ENCODE measurements around the gene KLHDC7A.

DNA sequence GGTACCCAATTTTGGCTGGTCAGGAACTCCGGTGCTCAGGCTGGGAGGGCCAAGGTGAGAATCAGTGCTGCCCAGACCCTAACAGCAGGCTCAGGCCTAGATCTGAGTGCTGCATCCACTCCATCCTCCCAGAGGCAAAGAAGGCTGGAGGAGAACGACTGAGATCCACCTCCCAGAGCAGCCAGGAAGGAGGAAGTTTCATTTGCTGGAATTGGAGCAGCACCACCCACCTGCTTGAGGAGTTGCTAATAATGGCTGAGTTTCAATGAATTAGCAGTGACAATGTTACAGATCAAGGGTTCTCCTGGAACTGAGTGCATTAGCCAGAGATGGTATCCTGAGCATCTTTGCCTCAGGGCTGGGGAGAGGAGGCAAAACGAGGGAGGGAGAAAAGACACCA lies 46.7 kb upstream of the KLHDC7A start:
- TF ChIP-seq, protein P1, sequence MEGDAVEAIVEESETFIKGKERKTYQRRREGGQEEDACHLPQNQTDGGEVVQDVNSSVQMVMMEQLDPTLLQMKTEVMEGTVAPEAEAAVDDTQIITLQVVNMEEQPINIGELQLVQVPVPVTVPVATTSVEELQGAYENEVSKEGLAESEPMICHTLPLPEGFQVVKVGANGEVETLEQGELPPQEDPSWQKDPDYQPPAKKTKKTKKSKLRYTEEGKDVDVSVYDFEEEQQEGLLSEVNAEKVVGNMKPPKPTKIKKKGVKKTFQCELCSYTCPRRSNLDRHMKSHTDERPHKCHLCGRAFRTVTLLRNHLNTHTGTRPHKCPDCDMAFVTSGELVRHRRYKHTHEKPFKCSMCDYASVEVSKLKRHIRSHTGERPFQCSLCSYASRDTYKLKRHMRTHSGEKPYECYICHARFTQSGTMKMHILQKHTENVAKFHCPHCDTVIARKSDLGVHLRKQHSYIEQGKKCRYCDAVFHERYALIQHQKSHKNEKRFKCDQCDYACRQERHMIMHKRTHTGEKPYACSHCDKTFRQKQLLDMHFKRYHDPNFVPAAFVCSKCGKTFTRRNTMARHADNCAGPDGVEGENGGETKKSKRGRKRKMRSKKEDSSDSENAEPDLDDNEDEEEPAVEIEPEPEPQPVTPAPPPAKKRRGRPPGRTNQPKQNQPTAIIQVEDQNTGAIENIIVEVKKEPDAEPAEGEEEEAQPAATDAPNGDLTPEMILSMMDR (IDR thresholded peaks at IDR 0.05) = no peak
- TF ChIP-seq POLR2A (IDR thresholded peaks at IDR 0.05) = no peak

Data from heart left ventricle (tissue), 13 donors.